WTC11 (cell line): ENCODE measurements around the gene GSG1L2.

Experiments used
- ATF6 ChIP-seq: sonication (generic); formaldehyde crosslinking; IDR thresholded peaks from 2 replicates; pipeline ENCODE4 v1.8.1; 2023; ENCODE audit warnings: mild to moderate bottlenecking, missing genetic modification reagents
- CTCF ChIP-seq: fragments of 200-600 bp; IDR thresholded peaks from 2 replicates; pipeline ENCODE4 v1.8.0; 2022; ENCODE audit warnings: antibody characterized with exemption
- E2F5 ChIP-seq: sonication (generic); formaldehyde crosslinking; IDR thresholded peaks from 2 replicates; pipeline ENCODE4 v1.8.1; 2022; ENCODE audit warnings: mild to moderate bottlenecking, moderate library complexity, missing genetic modification reagents
- FOXK1 ChIP-seq: sonication (generic); formaldehyde crosslinking; IDR thresholded peaks from 2 replicates; pipeline ENCODE4 v1.8.0; 2022; ENCODE audit warnings: mild to moderate bottlenecking, moderate library complexity, missing genetic modification reagents
- MXD4 ChIP-seq: fragments of 250-450 bp; sonication (Bioruptor Pico); IDR thresholded peaks from 2 replicates; pipeline ENCODE4 v1.8.0; 2021; ENCODE audit warnings: mild to moderate bottlenecking, moderate library complexity, borderline replicate concordance
- NR2C2 ChIP-seq: sonication (generic); formaldehyde crosslinking; IDR thresholded peaks from 2 replicates; pipeline ENCODE4 v1.8.0; 2022; ENCODE audit warnings: mild to moderate bottlenecking, missing genetic modification reagents
- NR3C1 ChIP-seq: sonication (generic); formaldehyde crosslinking; conservative IDR thresholded peaks from 2 replicates; pipeline ENCODE4 v1.8.1; 2023; ENCODE audit warnings: low read depth, mild to moderate bottlenecking, missing genetic modification reagents
- RELA ChIP-seq: sonication (generic); formaldehyde crosslinking; IDR thresholded peaks from 2 replicates; pipeline ENCODE4 v1.8.1; 2022; ENCODE audit warnings: missing genetic modification reagents, mild to moderate bottlenecking, borderline replicate concordance
- STAT6 ChIP-seq: sonication (generic); formaldehyde crosslinking; conservative IDR thresholded peaks from 2 replicates; pipeline ENCODE4 v1.8.1; 2023; ENCODE audit warnings: mild to moderate bottlenecking, low read depth, missing genetic modification reagents, moderate library complexity
- TCF7 ChIP-seq: sonication (generic); formaldehyde crosslinking; IDR thresholded peaks from 2 replicates; pipeline ENCODE4 v1.8.0; 2022; ENCODE audit warnings: mild to moderate bottlenecking, low read depth, missing genetic modification reagents, moderate library complexity
- ZNF138 ChIP-seq: sonication (generic); formaldehyde crosslinking; conservative IDR thresholded peaks from 2 replicates; pipeline ENCODE4 v1.8.1; 2022; ENCODE audit warnings: mild to moderate bottlenecking, moderate library complexity, missing genetic modification reagents
- ZNF263 ChIP-seq: sonication (generic); formaldehyde crosslinking; IDR thresholded peaks from 2 replicates; pipeline ENCODE4 v1.8.1; 2022; ENCODE audit warnings: low read depth, mild to moderate bottlenecking, moderate library complexity, missing genetic modification reagents
- ZSCAN18 ChIP-seq: fragments of 250-450 bp; sonication (Bioruptor Pico); IDR thresholded peaks from 2 replicates; pipeline ENCODE4 v2.1.2; 2022; ENCODE audit warnings: mild to moderate bottlenecking, moderate library complexity

GRCh38 chr17:9811537-9811936 is 10.3 kb downstream of the GSG1L2 start:
- TF ChIP-seq NR3C1 (CRISPR knock-in tag) (no peak), MXD4 (CRISPR knock-in tag) (no peak), TCF7 (no peak), ATF6 (CRISPR knock-in tag) (no peak), CTCF (no peak), NR2C2 (CRISPR knock-in tag) (no peak), E2F5 (CRISPR knock-in tag) (no peak), ZNF138 (no peak), RELA (no peak), FOXK1 (no peak), ZSCAN18 (CRISPR knock-in tag) (no peak), ZNF263 (no peak), STAT6 (CRISPR knock-in tag) (no peak)
